Suprapubic skin (tissue), 4 donors: Measurements from ENCODE around the gene IRF6. TPM values are rescaled to one million over a fixed set of nuclear protein-coding genes. Genes with fewer than 3 reads are reported as not detected.

Experiments
- DNase-seq, 2 donors: peaks; one replicate each; pipeline ENCODE4 v3.0.0-alpha.2; 2019; ENCODE audit warnings: low spot score in 2 of 2
- H3K27ac ChIP-seq: fragments of 200-600 bp; sonication (generic); one replicate; pipeline ENCODE4 v1.5.1; 2019
- H3K27me3 ChIP-seq: fragments of 200-600 bp; sonication (generic); one replicate; pipeline ENCODE4 v1.5.1; 2019
- H3K36me3 ChIP-seq: fragments of 200-600 bp; sonication (generic); one replicate; pipeline ENCODE4 v1.5.1; 2019
- H3K4me1 ChIP-seq: fragments of 200-600 bp; sonication (generic); one replicate; pipeline ENCODE4 v1.5.1; 2019
- H3K4me3 ChIP-seq: fragments of 200-600 bp; sonication (generic); one replicate; pipeline ENCODE4 v1.5.1; 2019; ENCODE audit warnings: mild to moderate bottlenecking
- H3K9me3 ChIP-seq: fragments of 200-600 bp; sonication (generic); one replicate; pipeline ENCODE4 v1.5.1; 2019
- EP300 ChIP-seq: sonication (generic); formaldehyde crosslinking; IDR thresholded peaks from one replicate; pipeline ENCODE4 v1.6.1; 2017; ENCODE audit warnings: antibody characterized with exemption
- POLR2A ChIP-seq, 2 donors: fragments of 450-650 bp; IDR thresholded peaks; one replicate each; pipeline ENCODE4 v1.6.1; 2017; ENCODE audit warnings: antibody characterized with exemption in 2 of 2, mild to moderate bottlenecking in 2 of 2, moderate library complexity in 2 of 2
- POLR2AphosphoS5 ChIP-seq, 3 donors: sonication (generic); formaldehyde crosslinking; IDR thresholded peaks; one replicate each; pipeline ENCODE4 v1.6.1; 2017; ENCODE audit warnings: antibody characterized with exemption in 3 of 3
- WGBS: methylation state at CpG from one replicate; pipeline ENCODE4 v1.1.5; 2018; 5-methylcytosine and 5-hydroxymethylcytosine counted together
- total RNA-seq, 4 donors: library from RNA; depleted of rRNA; stranded (reverse); fragments of >200 nt; gene quantifications; one replicate each; pipeline ENCODE4 v1.1.0, GENCODE V29; 2016
- TF ChIP-seq, protein P1 (sequence below), 2 donors: fragments of 200-600 bp in 1 of 2; fragments of 450-650 bp in 1 of 2; sonication (generic) in 1 of 2; IDR thresholded peaks; one replicate each; pipeline ENCODE4 v1.5.1; 2016 to 2019; ENCODE audit warnings: antibody characterized with exemption in 2 of 2, mild to moderate bottlenecking in 1 of 2, moderate library complexity in 1 of 2

IRF6 gene
- total RNA-seq, 4 donors from 2014 or later, result 195 to 235 (median 227) TPM

DNA sequence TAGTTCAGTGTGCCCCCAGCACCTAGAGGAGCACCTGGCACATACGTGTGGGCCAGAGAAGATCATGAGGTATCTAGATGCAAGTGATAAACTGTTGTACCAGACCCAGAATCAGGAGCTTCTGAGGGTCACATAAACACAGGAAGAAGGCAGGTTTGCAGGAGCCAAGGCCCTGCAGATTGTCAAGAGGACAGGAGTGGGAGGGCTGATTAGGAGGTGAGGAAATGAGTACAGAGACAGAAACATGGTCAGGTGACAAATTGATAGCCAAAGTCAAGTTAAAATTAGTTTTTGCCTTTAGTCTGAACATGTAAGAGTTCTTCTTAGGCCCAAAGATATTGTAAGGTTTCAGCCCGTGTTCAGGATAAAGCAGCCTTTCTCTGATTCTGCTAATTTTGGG is 64.1 kb downstream of the IRF6 start:
- TF ChIP-seq, protein P1, sequence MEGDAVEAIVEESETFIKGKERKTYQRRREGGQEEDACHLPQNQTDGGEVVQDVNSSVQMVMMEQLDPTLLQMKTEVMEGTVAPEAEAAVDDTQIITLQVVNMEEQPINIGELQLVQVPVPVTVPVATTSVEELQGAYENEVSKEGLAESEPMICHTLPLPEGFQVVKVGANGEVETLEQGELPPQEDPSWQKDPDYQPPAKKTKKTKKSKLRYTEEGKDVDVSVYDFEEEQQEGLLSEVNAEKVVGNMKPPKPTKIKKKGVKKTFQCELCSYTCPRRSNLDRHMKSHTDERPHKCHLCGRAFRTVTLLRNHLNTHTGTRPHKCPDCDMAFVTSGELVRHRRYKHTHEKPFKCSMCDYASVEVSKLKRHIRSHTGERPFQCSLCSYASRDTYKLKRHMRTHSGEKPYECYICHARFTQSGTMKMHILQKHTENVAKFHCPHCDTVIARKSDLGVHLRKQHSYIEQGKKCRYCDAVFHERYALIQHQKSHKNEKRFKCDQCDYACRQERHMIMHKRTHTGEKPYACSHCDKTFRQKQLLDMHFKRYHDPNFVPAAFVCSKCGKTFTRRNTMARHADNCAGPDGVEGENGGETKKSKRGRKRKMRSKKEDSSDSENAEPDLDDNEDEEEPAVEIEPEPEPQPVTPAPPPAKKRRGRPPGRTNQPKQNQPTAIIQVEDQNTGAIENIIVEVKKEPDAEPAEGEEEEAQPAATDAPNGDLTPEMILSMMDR (IDR thresholded peaks at IDR 0.05), result no peak
- TF ChIP-seq POLR2AphosphoS5 (IDR thresholded peaks at IDR 0.05), result no peak
- no peak for TF ChIP-seq POLR2A (IDR thresholded peaks at IDR 0.05)
- TF ChIP-seq EP300, result no peak
- DNase-seq, result no peak
- no peaks in the 10 kb centered on the region for H3K36me3 ChIP-seq
- WGBS, result 67% methylated on average over 2 of the region's 2 CpGs
- no peak overlapping the region for H3K4me3 ChIP-seq
- H3K9me3 ChIP-seq, result no peaks in the 10 kb centered on the region
- H3K27ac ChIP-seq, result no peak overlapping the region
- no peaks in the 10 kb centered on the region for H3K27me3 ChIP-seq
- peaks cover 2% of the 10 kb centered on the region for H3K4me1 ChIP-seq

DNA sequence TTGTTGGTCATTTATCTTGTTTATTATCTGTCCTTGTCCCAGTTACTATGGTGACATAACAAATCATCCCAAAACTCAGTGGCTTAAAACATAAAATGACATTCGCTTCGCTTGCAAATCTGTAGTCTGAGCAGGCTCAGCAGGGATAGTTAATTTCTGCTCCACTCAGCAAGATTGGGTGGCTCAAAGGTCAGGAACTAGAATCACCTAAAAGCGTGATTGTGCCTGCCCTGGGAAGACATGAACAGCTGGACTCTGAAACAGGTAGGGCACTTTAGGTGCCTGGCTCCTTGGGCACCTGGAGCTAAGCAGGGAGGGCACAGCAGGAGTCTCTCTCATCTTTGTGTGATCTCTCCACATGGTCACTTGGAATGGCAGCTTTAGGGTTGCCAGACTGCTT is 64.7 kb downstream of the IRF6 start:
- Histone ChIP-seq H3K9me3 (no peaks in the 10 kb centered on the region), H3K27ac (no peak overlapping the region), H3K4me1 (no peaks in the 10 kb centered on the region), H3K4me3 (no peak overlapping the region), H3K27me3 (no peaks in the 10 kb centered on the region), H3K36me3 (no peaks in the 10 kb centered on the region)
- TF ChIP-seq, protein P1 (IDR thresholded peaks at IDR 0.05), result no peak
- 94% methylated on average over 3 of the region's 3 CpGs for WGBS
- DNase-seq, result no peak

DNA sequence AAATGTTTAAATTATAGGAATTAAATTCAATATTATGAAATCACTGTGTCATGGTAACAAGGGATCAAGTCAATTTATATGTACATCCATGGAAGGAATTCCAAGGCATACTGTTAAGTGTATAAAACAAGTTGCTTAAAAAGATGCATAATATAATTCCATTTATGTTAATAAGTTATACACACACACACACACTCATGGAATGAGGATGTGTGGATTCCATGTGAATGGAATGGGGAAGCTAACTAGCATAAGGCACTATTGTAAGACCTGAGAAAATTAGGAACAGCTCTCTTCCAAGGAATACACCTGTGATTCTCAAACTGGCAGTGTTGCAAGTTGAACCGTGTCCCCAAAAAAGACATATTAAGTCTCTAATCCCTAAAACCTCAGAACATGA is 67.7 kb downstream of the IRF6 start:
- Histone ChIP-seq H3K9me3 (no peaks in the 10 kb centered on the region), H3K4me3 (no peak overlapping the region), H3K27me3 (no peaks in the 10 kb centered on the region), H3K27ac (no peak overlapping the region), H3K4me1 (peaks cover 5% of the 10 kb centered on the region), H3K36me3 (no peaks in the 10 kb centered on the region)
- WGBS, result 63% methylated on average over 1 of the region's 1 CpG
- DNase-seq, result no peak
- no peak for TF ChIP-seq POLR2A (IDR thresholded peaks at IDR 0.05)
- TF ChIP-seq EP300, result no peak
- TF ChIP-seq POLR2AphosphoS5 (IDR thresholded peaks at IDR 0.05), result no peak
- TF ChIP-seq, protein P1 (IDR thresholded peaks at IDR 0.05), result no peak

DNA sequence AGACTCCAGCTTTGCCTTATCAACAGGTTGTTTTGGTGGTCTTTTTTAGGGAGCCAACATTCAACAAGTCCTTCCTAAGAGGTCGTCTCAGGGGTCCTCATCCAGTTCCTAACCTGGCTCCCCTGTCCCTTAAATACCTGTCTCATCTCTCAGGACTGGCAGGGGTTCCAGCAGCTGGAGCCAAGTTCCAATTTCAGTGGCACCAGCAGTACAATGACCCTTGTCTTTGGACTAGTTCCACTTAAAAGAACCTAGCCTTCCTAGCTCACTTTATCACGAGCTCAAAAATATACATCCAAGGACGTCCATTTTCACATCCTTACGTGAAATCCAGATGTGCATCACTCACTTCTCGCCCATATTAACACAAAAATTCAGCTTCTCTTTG is 68.8 kb downstream of the IRF6 start:
- TF ChIP-seq, protein P1 (IDR thresholded peaks at IDR 0.05), result no peak
- TF ChIP-seq POLR2AphosphoS5 (IDR thresholded peaks at IDR 0.05) (no peak), EP300 (no peak), POLR2A (IDR thresholded peaks at IDR 0.05) (no peak)
- no peak for DNase-seq

DNA sequence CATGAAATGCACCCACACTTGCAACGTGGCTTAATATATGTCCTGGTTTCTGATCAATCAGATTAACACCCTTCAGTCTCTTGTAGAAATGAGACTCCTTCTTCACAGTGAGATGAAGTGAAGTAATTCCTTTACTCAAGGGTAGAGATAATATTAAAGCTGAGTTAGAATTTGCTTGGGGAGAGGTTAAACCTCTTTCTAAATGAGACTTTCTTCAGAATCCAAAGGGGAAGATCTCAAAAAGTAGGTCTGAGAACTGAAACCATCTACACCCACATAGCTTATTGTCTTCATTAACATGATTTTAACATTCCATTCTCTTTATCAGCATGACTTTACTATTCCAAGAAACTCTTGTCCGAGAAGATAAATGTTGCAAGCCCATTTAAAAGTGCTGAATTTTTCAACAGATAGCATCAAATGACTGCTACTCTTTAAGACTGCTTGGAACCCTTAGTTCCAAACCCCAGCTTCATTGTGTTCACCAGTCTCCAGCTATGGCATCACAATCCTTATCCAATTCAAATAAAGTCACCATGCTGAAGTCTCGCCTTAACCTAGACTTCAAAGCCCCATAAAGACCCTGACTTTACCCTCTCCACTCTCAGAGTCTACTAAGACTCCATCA is 69.3 kb downstream of the IRF6 start:
- 73% methylated on average over 3 of the region's 3 CpGs for WGBS
- H3K36me3 ChIP-seq, result no peaks in the 10 kb centered on the region

More for the DNA sequence above, 68.8 kb downstream of the IRF6 start:
- H3K9me3 ChIP-seq, result no peaks in the 10 kb centered on the region
- WGBS, result 89% methylated on average over 5 of the region's 5 CpGs
- H3K27me3 ChIP-seq, result no peaks in the 10 kb centered on the region
- no peaks in the 10 kb centered on the region for H3K36me3 ChIP-seq
- no peak overlapping the region for H3K27ac ChIP-seq
- H3K4me1 ChIP-seq, result peaks cover 9% of the 10 kb centered on the region
- no peak overlapping the region for H3K4me3 ChIP-seq

More for the DNA sequence above, 69.3 kb downstream of the IRF6 start:
- H3K9me3 ChIP-seq, result no peaks in the 10 kb centered on the region
- TF ChIP-seq, protein P1 (IDR thresholded peaks at IDR 0.05), result no peak
- TF ChIP-seq EP300, result no peak
- TF ChIP-seq POLR2A (IDR thresholded peaks at IDR 0.05), result no peak
- no peaks in the 10 kb centered on the region for H3K27me3 ChIP-seq
- H3K4me1 ChIP-seq, result peaks cover 9% of the 10 kb centered on the region
- H3K4me3 ChIP-seq, result no peak overlapping the region
- DNase-seq, result no peak
- no peak overlapping the region for H3K27ac ChIP-seq

Other genes starting within 250 kb of the IRF6 start
- under 1 TPM in 2 of 4 donors, not detected in 2; 0.23 to 0.34 TPM for gene CAMK1G, start 222.4 kb downstream of the IRF6 start, total RNA-seq
- 100 to 1,000 TPM in 2 of 4 donors, 10 to 100 TPM in 2; 74.2 to 165 (median 127) TPM for gene LAMB3, start 153.7 kb downstream of the IRF6 start, total RNA-seq
- 10 to 100 TPM; 15.9 to 51.8 (median 31.8) TPM for gene G0S2, start 130.7 kb downstream of the IRF6 start, total RNA-seq
- gene HSD11B1, start 101.3 kb downstream of the IRF6 start, total RNA-seq, result 10 to 100 TPM; 26.2 to 88.5 (median 52.0) TPM
- gene TRAF3IP3, start 50.1 kb downstream of the IRF6 start, total RNA-seq, result 1 to 10 TPM in 3 of 4 donors, not detected in 1; 1.6 to 3.1 (median 2.0) TPM
- 10 to 100 TPM; 10.1 to 18.1 (median 15.1) TPM for gene C1orf74, start 21.6 kb downstream of the IRF6 start, total RNA-seq
- 10 to 100 TPM in 3 of 4 donors, 1 to 10 TPM in 1; 9.6 to 17.9 (median 11.6) TPM for gene UTP25, start 21.8 kb upstream of the IRF6 start, total RNA-seq
- gene SYT14, start 132.1 kb upstream of the IRF6 start, total RNA-seq, result under 1 TPM in 1 of 4 donors, not detected in 3; 0.26 TPM